OCI-LY3 (cell line): Measurements from ENCODE around the gene RANBP9.

Source experiments
- H2AFZ ChIP-seq: fragments of 200-600, 300-600 bp; shearing (Covaris generic); 2 replicates; pipeline ENCODE4 v1.6.0; 2014; ENCODE audit warnings: antibody characterized with exemption, low read depth, low read length
- H3K27ac ChIP-seq: fragments of 200-600, 300-600 bp; sonication (generic); 2 replicates; pipeline ENCODE4 v1.5.1; 2014; ENCODE audit warnings: mild to moderate bottlenecking, low read length, moderate library complexity, mixed read lengths
- H3K27me3 ChIP-seq: fragments of 200-600, 300-600 bp; sonication (generic); 2 replicates; pipeline ENCODE4 v1.6.1; 2014; ENCODE audit warnings: low read depth, low read length, mixed read lengths
- H3K36me3 ChIP-seq: fragments of 200-600, 300-600 bp; sonication (generic); replicated peaks from 2 replicates; pipeline ENCODE3; 2014; ENCODE audit warnings: low read depth, low read length, mixed read lengths
- H3K4me1 ChIP-seq: fragments of 300-600, 200-600 bp; sonication (generic); 2 replicates; pipeline ENCODE4 v1.6.1; 2014; ENCODE audit warnings: low read length, mixed read lengths
- H3K4me2 ChIP-seq: fragments of 200-600, 300-600 bp; sonication (generic); 2 replicates; pipeline ENCODE4 v1.6.1; 2014; ENCODE audit warnings: low read length, mixed read lengths
- H3K4me3 ChIP-seq: fragments of 300-600, 200-600 bp; sonication (generic); 2 replicates; pipeline ENCODE4 v1.5.1; 2014; ENCODE audit warnings: antibody characterized with exemption, mild to moderate bottlenecking, low read length, moderate library complexity
- H3K79me2 ChIP-seq: fragments of 300-600, 200-600 bp; shearing (Covaris generic); 2 replicates; pipeline ENCODE4 v1.6.1; 2014; ENCODE audit warnings: mild to moderate bottlenecking, low read length, mixed read lengths
- H3K9ac ChIP-seq: fragments of 300-600, 200-600 bp; shearing (Covaris generic); 2 replicates; pipeline ENCODE4 v1.6.0; 2014; ENCODE audit warnings: mild to moderate bottlenecking, low read length, moderate library complexity
- H3K9me3 ChIP-seq: fragments of 200-600, 300-600 bp; shearing (Covaris generic); 2 replicates; pipeline ENCODE4 v1.6.1; 2014; ENCODE audit warnings: low read length, mixed read lengths; ENCODE audit not compliant: insufficient read depth
- H4K20me1 ChIP-seq: fragments of 200-600, 300-600 bp; sonication (generic); 2 replicates; pipeline ENCODE4 v1.6.1; 2016; ENCODE audit warnings: low read length, mixed read lengths; ENCODE audit not compliant: insufficient read depth
- EZH2phosphoT487 ChIP-seq: fragments of 200-600 bp; shearing (Covaris generic); IDR thresholded peaks from 2 replicates; pipeline ENCODE4 v1.6.1; 2018; ENCODE audit warnings: antibody characterized with exemption, mixed run types, low read depth
- TF ChIP-seq, protein P1 (sequence below): fragments of 200-600, 300-600 bp; sonication (generic); IDR thresholded peaks from 2 replicates; pipeline ENCODE4 v1.5.1; 2014; ENCODE audit warnings: antibody characterized with exemption, low read length, low read depth

The RANBP9 gene

DNA sequence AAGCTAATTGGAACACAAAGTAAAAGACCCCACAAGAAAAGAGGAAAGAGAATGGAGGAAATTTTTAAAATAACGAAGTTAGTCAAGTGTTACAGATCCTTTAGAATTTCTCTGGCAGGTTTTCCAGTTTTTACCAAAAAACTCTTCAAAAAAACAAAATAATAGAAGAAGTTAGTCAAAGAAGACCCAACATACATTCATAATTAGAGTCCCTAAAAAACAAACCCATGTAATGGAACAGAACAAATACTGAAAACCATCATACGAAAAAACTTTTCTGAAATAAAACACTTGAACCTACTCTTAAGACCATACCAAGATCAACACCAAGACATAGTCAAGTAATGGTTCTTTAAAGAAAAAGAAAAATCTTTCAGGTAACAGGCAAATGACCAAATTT, 31.6 kb downstream of the RANBP9 start:
- Histone ChIP-seq H3K27me3 (no peaks in the 10 kb centered on the region), H3K4me3 (no peak overlapping the region), H3K27ac (no peak overlapping the region), H3K4me1 (peaks cover 8% of the 10 kb centered on the region), H3K4me2 (no peak overlapping the region), H3K79me2 (peaks cover 26% of the 10 kb centered on the region; the same call in 1 of the 2 replicates), H3K36me3 (no peaks in the 10 kb centered on the region), H2AFZ (no peak overlapping the region), H4K20me1 (no peaks in the 10 kb centered on the region), H3K9ac (no peak overlapping the region), H3K9me3 (no peaks in the 10 kb centered on the region)
- TF ChIP-seq, protein P1, sequence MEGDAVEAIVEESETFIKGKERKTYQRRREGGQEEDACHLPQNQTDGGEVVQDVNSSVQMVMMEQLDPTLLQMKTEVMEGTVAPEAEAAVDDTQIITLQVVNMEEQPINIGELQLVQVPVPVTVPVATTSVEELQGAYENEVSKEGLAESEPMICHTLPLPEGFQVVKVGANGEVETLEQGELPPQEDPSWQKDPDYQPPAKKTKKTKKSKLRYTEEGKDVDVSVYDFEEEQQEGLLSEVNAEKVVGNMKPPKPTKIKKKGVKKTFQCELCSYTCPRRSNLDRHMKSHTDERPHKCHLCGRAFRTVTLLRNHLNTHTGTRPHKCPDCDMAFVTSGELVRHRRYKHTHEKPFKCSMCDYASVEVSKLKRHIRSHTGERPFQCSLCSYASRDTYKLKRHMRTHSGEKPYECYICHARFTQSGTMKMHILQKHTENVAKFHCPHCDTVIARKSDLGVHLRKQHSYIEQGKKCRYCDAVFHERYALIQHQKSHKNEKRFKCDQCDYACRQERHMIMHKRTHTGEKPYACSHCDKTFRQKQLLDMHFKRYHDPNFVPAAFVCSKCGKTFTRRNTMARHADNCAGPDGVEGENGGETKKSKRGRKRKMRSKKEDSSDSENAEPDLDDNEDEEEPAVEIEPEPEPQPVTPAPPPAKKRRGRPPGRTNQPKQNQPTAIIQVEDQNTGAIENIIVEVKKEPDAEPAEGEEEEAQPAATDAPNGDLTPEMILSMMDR: no peak
- TF ChIP-seq EZH2phosphoT487: no peak

DNA sequence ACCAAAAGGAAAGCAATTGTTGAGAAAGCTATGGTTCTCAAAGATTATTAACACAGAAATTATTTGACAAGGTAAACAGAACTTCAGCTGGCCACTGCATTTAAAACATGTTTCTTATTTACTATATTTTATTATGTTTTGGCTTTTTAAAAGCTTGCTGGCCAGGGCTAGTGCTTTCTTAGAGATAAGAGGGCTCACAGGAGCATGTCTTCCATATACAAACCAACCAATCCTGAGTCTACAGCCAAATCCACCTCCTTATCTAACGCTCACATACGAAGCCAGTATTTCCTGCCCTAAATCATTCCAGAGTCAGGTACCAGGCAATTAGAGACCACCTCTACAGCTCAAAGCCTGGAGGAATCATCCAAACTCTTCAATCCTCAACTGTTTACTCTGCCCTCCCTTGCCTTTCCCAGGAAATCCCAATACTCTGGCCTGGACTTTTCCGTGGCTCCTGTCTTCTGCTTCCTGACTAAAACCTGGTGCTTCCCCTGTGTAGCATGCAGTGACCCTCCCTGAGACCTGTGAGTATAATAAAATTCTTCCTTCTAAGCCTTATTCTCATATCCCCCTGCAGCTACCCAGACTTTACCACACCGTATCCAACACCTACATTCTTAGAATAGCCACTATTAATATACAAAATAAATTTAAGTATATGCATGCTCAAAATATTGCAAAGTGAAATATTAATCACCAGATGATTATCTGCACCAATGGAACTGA, 33.2 kb downstream of the RANBP9 start:
- Histone ChIP-seq H3K9me3 (no peaks in the 10 kb centered on the region), H3K4me3 (no peak overlapping the region), H4K20me1 (0 out of 2 replicates have a peak, but pooled peaks cover 4% of the 10 kb centered on the region), H2AFZ (no peak overlapping the region), H3K27me3 (no peaks in the 10 kb centered on the region), H3K9ac (no peak overlapping the region), H3K36me3 (no peaks in the 10 kb centered on the region), H3K27ac (no peak overlapping the region), H3K79me2 (peaks cover 36% of the 10 kb centered on the region; the same call in 1 of the 2 replicates), H3K4me1 (peaks cover 8% of the 10 kb centered on the region), H3K4me2 (no peak overlapping the region)
- TF ChIP-seq EZH2phosphoT487: no peak
- TF ChIP-seq, protein P1: no peak

DNA sequence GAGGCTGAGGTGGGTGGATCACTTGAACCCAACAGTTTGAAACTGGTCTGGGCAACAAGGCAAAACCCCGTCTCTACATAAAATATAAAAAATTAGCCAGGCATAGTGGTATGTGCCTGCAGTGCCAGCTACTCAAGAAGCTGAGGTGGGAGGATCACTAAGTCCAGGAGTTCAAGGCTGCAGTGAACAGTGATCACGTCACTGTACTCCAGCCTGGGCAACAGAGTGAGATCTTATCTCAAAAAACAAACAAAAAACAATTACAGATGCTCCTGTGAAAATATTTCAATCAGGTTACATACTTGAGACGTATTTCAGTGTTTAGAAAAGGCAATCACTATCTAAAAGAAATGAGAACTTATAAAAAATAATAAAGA, 33.8 kb downstream of the RANBP9 start:
- H4K20me1 ChIP-seq: 0 out of 2 replicates have a peak, but pooled peaks cover 4% of the 10 kb centered on the region
- peaks cover 38% of the 10 kb centered on the region; the same call in 1 of the 2 replicates for H3K79me2 ChIP-seq
- no peaks in the 10 kb centered on the region for H3K27me3 ChIP-seq
- no peak overlapping the region for H3K4me2 ChIP-seq
- H3K9me3 ChIP-seq: no peaks in the 10 kb centered on the region
- no peak overlapping the region for H2AFZ ChIP-seq
- H3K9ac ChIP-seq: no peak overlapping the region
- H3K4me1 ChIP-seq: peaks cover 8% of the 10 kb centered on the region
- TF ChIP-seq EZH2phosphoT487: no peak
- TF ChIP-seq, protein P1: no peak
- no peaks in the 10 kb centered on the region for H3K36me3 ChIP-seq
- H3K4me3 ChIP-seq: no peak overlapping the region
- H3K27ac ChIP-seq: no peak overlapping the region

DNA sequence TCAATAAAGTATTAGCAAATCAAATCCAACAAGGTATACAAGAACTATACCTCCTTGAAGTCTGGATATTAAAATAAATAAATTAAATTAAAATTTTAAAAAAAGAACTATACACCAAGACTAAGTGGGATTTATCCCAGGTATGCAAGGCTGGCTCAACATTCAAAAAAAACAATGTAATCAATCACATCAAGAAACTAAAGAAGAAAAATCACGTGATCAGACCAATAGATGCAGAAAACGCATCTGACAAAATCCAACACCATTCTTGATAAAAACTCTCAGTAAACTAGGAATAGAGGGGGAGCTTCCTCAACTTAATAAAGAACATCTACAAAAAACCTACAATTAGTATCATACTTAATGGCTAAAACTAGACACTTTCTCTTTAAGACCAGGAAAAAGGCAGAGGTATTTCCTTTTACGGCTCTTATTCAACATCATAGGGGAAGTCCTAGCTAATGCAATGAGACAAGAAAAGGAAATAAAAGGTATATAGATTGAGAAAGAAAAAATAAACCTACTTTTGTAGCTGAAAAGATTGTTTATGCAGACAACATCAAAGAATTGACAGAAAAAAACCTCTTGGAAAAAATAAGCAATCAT, 35.0 kb downstream of the RANBP9 start:
- H2AFZ ChIP-seq: no peak overlapping the region
- no peaks in the 10 kb centered on the region for H3K27me3 ChIP-seq
- TF ChIP-seq EZH2phosphoT487: no peak
- TF ChIP-seq, protein P1: no peak
- no peak overlapping the region for H3K4me3 ChIP-seq
- peaks cover 8% of the 10 kb centered on the region for H3K4me1 ChIP-seq
- H3K4me2 ChIP-seq: no peak overlapping the region
- no peaks in the 10 kb centered on the region for H3K36me3 ChIP-seq
- no peaks in the 10 kb centered on the region for H3K9me3 ChIP-seq
- H3K27ac ChIP-seq: no peak overlapping the region
- H3K9ac ChIP-seq: no peak overlapping the region
- H4K20me1 ChIP-seq: 0 out of 2 replicates have a peak, but pooled peaks cover 4% of the 10 kb centered on the region
- peaks cover 49% of the 10 kb centered on the region; the same call in 1 of the 2 replicates for H3K79me2 ChIP-seq
